Endothelial cell of umbilical vein (primary cell): ENCODE results near the gene OR1S2. TPM values are rescaled to one million over a fixed set of nuclear protein-coding genes. Genes with fewer than 3 reads are reported as not detected.
"Not testable (repeated sequence)": the region's sequence is repeated elsewhere in the genome, so short reads cannot be mapped to it uniquely, and the experiment has no call there.

Experiments used
- BruUV-seq: library from RNA; stranded (reverse); fragments of 400-500 nt; replicated peaks from 2 replicates; lab custom pipeline; 2021; lab: Mats Ljungman, UMichigan
- CTCF ChIA-PET: fragments of 300-600, 350-600 bp; sonication (Branson Sonifier 250); formaldehyde crosslinking; loops from one replicate; lab custom pipeline; 2021; ENCODE audit warnings: antibody characterized with exemption, inconsistent platforms; lab: Charles Lee
- POLR2A ChIA-PET: fragments of 300-600, 350-600 bp; sonication (Branson Sonifier 250); formaldehyde crosslinking; loops from one replicate; lab custom pipeline; 2021; ENCODE audit warnings: antibody characterized with exemption, inconsistent platforms; lab: Charles Lee
- DNase-seq: peaks from one replicate; pipeline ENCODE4 v3.0.0-alpha.2; 2011; ENCODE audit warnings: low read depth, low spot score
- FAIRE-seq: peaks from 2 replicates; lab custom pipeline; 2011; peaks lifted over from hg19 to GRCh38; lab: Jason Lieb, UNC
- H2AFZ ChIP-seq: 2 replicates; pipeline ENCODE4 v1.6.0; 2012; ENCODE audit warnings: low read depth, low read length, control low read depth, inconsistent platforms
- H3K27ac ChIP-seq: 2 replicates; pipeline ENCODE4 v1.5.1; 2011; ENCODE audit warnings: low read depth, mild to moderate bottlenecking, control low read depth, low read length, moderate library complexity; ENCODE audit not compliant: insufficient read depth
- H3K27me3 ChIP-seq, 2 experiments: 2 replicates each; pipeline versions ENCODE4 v1.6.0 to v1.6.1; 2011; ENCODE audit warnings: low read length in 2 of 2, mixed read lengths in 1 of 2; ENCODE audit not compliant: control insufficient read depth in 2 of 2, insufficient read depth in 2 of 2
- H3K36me3 ChIP-seq, 2 experiments: 2 replicates in 1 of 2; 3 replicates in 1 of 2; pipeline ENCODE4 v1.5.1; 2011; ENCODE audit warnings: low read length in 2 of 2, mild to moderate bottlenecking in 1 of 2, moderate library complexity in 1 of 2; ENCODE audit not compliant: control insufficient read depth in 2 of 2, insufficient read depth in 2 of 2; ENCODE audit errors: extremely low read depth in 1 of 2
- H3K4me1 ChIP-seq: 3 replicates; pipeline ENCODE4 v1.5.1; 2011; ENCODE audit warnings: mild to moderate bottlenecking, low read length; ENCODE audit not compliant: control insufficient read depth, insufficient read depth; ENCODE audit errors: extremely low read depth
- H3K4me2 ChIP-seq: 2 replicates; pipeline ENCODE4 v1.6.1; 2011; ENCODE audit warnings: low read length, control low read depth, mixed read lengths; ENCODE audit not compliant: insufficient read depth
- H3K4me3 ChIP-seq, 3 experiments: fragments of 200-600 bp in 1 of 3; sonication (generic), shearing (Covaris generic) in 1 of 3; replicated peaks in 1 of 3; 2 replicates each; pipeline ENCODE4 v1.5.1; 2011 to 2016; ENCODE audit warnings: control low read depth in 3 of 3, low read length in 3 of 3, mild to moderate bottlenecking in 2 of 3, inconsistent platforms in 1 of 3, low read depth in 1 of 3, moderate library complexity in 1 of 3; ENCODE audit not compliant: insufficient read depth in 1 of 3
- H3K79me2 ChIP-seq: 2 replicates; pipeline ENCODE4 v1.6.0; 2012; ENCODE audit warnings: low read length, inconsistent platforms; ENCODE audit not compliant: control insufficient read depth, insufficient read depth
- H3K9ac ChIP-seq: replicated peaks from 2 replicates; pipeline ENCODE3; 2011; ENCODE audit warnings: low read length, control low read depth; ENCODE audit not compliant: insufficient read depth; ENCODE audit errors: extremely low read depth
- H3K9me1 ChIP-seq: replicated peaks from 3 replicates; pipeline ENCODE4 v1.6.0; 2011; ENCODE audit warnings: mild to moderate bottlenecking, low read length; ENCODE audit not compliant: control insufficient read depth, insufficient read depth; ENCODE audit errors: extremely low read depth
- H3K9me3 ChIP-seq: replicated peaks from 2 replicates; pipeline ENCODE4 v1.5.1; 2012; ENCODE audit warnings: low read length, inconsistent platforms; ENCODE audit not compliant: control insufficient read depth, insufficient read depth
- H4K20me1 ChIP-seq: replicated peaks from 2 replicates; pipeline ENCODE3; 2011; ENCODE audit warnings: mild to moderate bottlenecking, low read length; ENCODE audit not compliant: control insufficient read depth, insufficient read depth; ENCODE audit errors: extremely low read depth
- CTCF ChIP-seq, 2 donors: IDR thresholded peaks; 1 replicate in 1 of 2; 2 replicates in 1 of 2; pipeline ENCODE4 v1.5.1; 2011; ENCODE audit warnings: low read length in 2 of 2, mild to moderate bottlenecking in 2 of 2, moderate library complexity in 2 of 2, control low read depth in 1 of 2, inconsistent platforms in 1 of 2, low read depth in 1 of 2; ENCODE audit not compliant: insufficient read depth in 1 of 2; ENCODE audit errors: extremely low read depth in 1 of 2
- EZH2 ChIP-seq: IDR thresholded peaks from 2 replicates; pipeline ENCODE4 v1.6.1; 2012; ENCODE audit warnings: borderline replicate concordance, low read depth, mild to moderate bottlenecking, moderate library complexity, low read length, inconsistent platforms; ENCODE audit not compliant: severe bottlenecking
- JUN ChIP-seq: IDR thresholded peaks from 2 replicates; pipeline ENCODE4 v1.6.1; 2011; ENCODE audit warnings: borderline replicate concordance, low read depth; ENCODE audit not compliant: insufficient read length, insufficient read depth
- MYC ChIP-seq: IDR thresholded peaks from one replicate; pipeline ENCODE4 v1.6.1; 2011; ENCODE audit warnings: mild to moderate bottlenecking, low read depth, low read length
- POLR2A ChIP-seq: IDR thresholded peaks from 2 replicates; pipeline ENCODE4 v1.6.1; 2012; ENCODE audit warnings: low read depth, mild to moderate bottlenecking, control low read depth, low read length
- dilution Hi-C: fragments of 300-500 bp; cut with MboI; formaldehyde crosslinking; loops from one replicate; pipeline ENCODE4 v1.15.0; 2019; ENCODE audit warnings: low sequenced_read_pairs; ENCODE audit not compliant: extremely low pct_ligation_motif_present
- intact Hi-C: fragments of 100-400 bp; cut with micrococcal nuclease; formaldehyde crosslinking; loops from one replicate; pipeline ENCODE4 v1.10.0; 2022
- polyA plus RNA-seq, 4 experiments: library from polyadenylated mRNA; depleted of rRNA in 3 of 4; stranded (reverse) in 3 of 4; unstranded in 1 of 4; fragments of >200 nt; gene quantifications; 2 replicates each; pipeline versions ENCODE4 v1.2.1 to v1.2.3, GENCODE V29; 2011 to 2012; ENCODE audit warnings: missing spikeins in 1 of 4
- total RNA-seq: library from RNA; stranded (reverse); gene quantifications from 2 replicates; pipeline ENCODE4 v1.2.3, GENCODE V29; 2021

The OR1S2 gene
- total and polyA plus RNA-seq, 2 donors (not counting 3 experiments of a cell fraction or from before 2014, with no cell fraction given) = not detected

GRCh38 chr11:58216476-58216875 lies 12.5 kb upstream of the OR1S2 start:
- FAIRE-seq = peak; percentile 18
- no peak for TF ChIP-seq POLR2A
- TF ChIP-seq EZH2 = no peak
- no peak for TF ChIP-seq MYC
- no peak for TF ChIP-seq CTCF (IDR thresholded peaks at IDR 0.05; ENCODE audit: extremely low read depth in 1 of 2, insufficient read depth in 1 of 2, low read depth in 1 of 2, low read length in 2 of 2)
- no peak for TF ChIP-seq JUN
- POLR2A ChIA-PET = no interaction called here
- H2AFZ ChIP-seq = no peak overlapping the region
- intact Hi-C loops (no loop called here), dilution Hi-C loops (no loop called here)
- H3K36me3 ChIP-seq = no peaks in the 10 kb centered on the region
- H3K9ac ChIP-seq = no peak overlapping the region
- no peaks in the 10 kb centered on the region for H4K20me1 ChIP-seq
- no peak overlapping the region for H3K27ac ChIP-seq
- no peak overlapping the region for H3K4me3 ChIP-seq
- H3K79me2 ChIP-seq = no peaks in the 10 kb centered on the region
- CTCF ChIA-PET = no interaction called here
- BruUV-seq = no TSS peak
- H3K9me1 ChIP-seq = no peaks in the 10 kb centered on the region
- H3K9me3 ChIP-seq = no peaks in the 10 kb centered on the region
- no peaks in the 10 kb centered on the region for H3K4me1 ChIP-seq
- H3K27me3 ChIP-seq = no peaks in the 10 kb centered on the region
- H3K4me2 ChIP-seq = no peak overlapping the region
- no peak for DNase-seq

DNA sequence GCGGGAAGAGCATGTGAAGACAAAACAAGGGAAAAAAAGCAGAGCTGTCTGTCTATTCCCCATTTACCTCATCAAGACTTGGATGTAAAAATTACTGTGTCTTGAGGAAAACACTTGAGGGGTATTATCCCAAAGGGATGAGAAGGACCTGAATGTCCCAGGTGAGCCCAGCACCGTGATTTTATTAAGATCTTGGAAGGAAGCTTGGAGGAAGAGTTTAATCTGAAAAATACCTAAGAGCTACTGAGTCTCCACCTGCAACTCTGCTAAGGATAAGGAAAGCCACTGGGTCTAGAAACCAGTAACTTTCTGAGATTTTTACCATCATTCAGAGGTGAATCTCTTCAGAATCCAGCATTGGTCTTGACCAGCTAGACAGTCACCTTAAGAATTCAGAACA lies 8.5 kb upstream of the OR1S2 start, which contains the start of gene OR1S1:
Gene OR1S1 (plus strand): TSS at position 301 of the 400 bp plus-strand sequence.
- DNase-seq, BruUV-seq, H3K4me2 ChIP-seq, intact Hi-C loops, dilution Hi-C loops, H3K9me1 ChIP-seq, H3K27ac ChIP-seq, H2AFZ ChIP-seq, H3K9me3 ChIP-seq, H3K9ac ChIP-seq, CTCF ChIA-PET, FAIRE-seq, H4K20me1 ChIP-seq, H3K4me3 ChIP-seq, POLR2A ChIA-PET, H3K36me3 ChIP-seq, H3K79me2 ChIP-seq, H3K27me3 ChIP-seq, H3K4me1 ChIP-seq: not testable (repeated sequence)
